NCI-H2107 treated with DMSO at 0.1 percent for 48 hours (cell line): ENCODE data around the gene HIBCH.
"Not testable (repeated sequence)": the region's sequence is repeated elsewhere in the genome, so short reads cannot be mapped to it uniquely, and the experiment has no call there.

Experiments
- DNase-seq: peaks from one replicate; lab custom pipeline; 2025; ENCODE audit not compliant: unreplicated experiment; lab: John Stamatoyannopoulos, UW

HIBCH gene

GRCh38 chr2:190255676-190256075 lies 64.0 kb downstream of the HIBCH start:
- DNase-seq, result no peak

DNA sequence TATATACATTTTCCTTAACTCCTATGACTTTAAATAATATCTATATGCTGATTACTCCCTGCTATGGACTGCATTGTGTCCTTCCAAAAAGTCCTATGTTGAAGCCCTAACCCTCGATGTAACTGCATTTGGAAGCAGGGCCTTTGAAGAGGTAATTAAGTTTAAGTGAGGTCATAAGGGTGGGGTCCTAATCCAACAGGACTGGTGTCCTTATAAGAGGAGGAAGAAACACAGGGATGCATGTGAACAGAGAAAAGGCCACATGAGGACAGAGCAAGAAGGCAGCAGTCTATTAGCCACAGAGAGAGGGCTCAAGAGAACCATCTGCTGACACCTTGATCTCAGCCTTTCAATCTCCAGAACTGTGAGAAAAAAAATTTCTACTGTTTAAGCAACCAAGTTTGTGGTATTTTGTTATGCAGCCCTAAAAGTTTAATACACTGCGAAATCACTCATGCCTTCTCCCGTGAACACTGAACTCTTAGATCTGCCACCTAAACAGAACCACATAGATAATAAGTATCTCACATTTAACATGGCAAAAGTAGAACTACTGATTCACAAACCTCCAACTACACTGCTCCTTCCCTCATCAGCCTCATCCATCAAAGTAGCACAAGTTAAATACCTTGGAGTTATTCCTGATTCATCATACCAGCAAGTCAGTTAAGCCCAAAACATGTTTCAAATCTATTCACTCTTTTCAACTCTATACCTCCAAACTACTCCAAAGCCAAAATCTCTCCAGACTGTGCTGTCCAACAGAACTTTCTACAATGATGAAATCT lies 65.4 kb downstream of the HIBCH start:
- no peak for DNase-seq

DNA sequence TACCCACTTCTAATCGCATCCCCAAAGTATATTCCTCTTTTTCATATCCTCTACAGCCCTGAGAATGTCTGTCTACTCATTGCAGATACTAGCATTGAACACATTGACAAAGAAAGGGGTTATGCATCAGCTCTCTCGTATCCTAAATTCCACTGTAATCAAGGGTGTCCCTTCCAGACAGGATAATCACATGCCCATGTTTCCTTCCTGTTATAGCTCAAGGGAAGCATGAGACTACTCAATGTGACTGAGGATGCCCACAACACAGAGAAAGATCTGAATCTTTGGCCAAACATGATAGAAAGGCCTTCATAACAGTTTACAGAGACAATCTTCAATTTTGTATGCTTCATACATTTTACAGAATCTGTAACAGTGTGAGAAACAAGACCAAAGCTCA lies 69.2 kb downstream of the HIBCH start:
- DNase-seq, result no peak

DNA sequence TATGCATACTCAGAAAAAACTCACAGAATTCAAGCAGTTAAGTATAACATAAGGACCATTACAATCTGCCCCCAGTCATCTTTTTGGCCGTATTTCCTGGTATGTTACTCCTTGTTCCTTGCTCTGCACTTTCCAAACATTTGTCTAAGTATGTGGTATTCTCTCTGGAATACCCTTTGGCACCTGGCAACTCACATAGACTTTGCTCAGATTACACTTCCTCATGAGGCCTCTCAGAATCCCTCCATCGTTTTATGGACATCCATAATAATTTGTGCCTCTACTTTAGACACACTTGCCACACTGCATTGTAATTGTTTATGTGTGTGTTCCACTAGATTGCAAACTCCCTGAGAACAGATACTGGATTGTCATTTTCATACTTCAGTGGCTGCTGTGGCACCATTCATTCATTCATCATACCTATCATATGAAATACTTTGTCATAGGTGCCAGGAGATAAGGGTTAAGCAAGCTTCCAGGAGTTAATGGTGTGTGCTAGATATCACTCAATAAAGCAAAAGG lies 84.0 kb downstream of the HIBCH start:
- DNase-seq, result no peak

DNA sequence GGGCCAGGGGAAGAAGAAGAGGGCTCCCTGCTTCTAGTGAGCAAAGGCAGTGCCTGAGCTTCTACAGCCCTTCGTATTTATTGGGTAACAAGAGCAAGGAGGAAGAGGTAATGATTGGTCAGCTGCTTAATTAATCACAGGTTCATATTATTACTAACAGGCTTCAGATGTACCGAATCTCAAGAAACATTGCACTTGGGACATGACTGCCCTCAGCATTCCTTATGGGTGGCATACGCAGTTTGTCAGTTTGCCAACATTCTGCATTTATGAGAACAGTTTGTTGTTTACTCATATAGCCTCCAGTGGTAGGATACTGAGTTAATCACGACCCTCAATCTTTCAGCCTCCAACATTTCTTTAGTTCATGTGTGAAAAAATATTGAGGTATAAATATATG lies 84.5 kb downstream of the HIBCH start:
- no peak for DNase-seq

GRCh38 chr2:190223989-190224388 lies 95.6 kb downstream of the HIBCH start:
- not testable (repeated sequence) for DNase-seq

DNA sequence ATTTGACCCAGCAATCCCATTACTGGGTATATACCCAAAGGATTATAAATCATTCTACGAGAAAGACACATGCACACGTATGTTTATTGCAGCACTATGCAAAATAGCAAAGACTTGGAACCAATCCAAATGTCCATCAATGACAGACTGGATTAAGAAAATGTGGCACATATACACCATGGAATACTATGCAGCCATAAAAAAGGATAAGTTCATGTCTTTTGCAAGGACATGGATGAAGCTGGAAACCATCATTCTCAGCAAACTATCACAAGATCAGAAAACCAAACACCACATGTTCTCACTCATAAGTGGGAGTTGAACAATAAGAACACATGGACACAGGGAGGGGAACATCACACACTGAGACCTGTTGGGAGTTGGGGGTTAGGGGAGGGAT lies 96.9 kb downstream of the HIBCH start:
- DNase-seq, result not testable (repeated sequence)

DNA sequence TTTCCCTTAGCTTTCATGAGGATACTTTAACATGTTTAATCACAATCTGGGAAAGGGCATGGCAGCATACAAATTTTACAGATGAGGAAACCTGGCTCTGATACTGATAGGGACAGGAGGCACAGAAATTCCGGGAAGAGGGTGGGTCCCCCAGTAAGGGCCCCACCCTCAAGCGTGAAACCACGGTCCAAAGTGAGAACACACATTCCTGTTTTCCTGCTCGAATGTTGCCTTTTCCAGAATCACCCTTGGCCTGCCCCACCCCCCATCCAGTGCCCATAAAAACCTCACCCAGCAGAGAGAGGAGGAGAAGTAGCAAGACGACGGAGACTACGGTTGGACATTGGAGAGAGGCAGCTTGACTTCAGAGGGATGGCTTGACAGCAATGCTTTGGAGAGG lies 98.2 kb downstream of the HIBCH start:
- DNase-seq, result no peak

DNA sequence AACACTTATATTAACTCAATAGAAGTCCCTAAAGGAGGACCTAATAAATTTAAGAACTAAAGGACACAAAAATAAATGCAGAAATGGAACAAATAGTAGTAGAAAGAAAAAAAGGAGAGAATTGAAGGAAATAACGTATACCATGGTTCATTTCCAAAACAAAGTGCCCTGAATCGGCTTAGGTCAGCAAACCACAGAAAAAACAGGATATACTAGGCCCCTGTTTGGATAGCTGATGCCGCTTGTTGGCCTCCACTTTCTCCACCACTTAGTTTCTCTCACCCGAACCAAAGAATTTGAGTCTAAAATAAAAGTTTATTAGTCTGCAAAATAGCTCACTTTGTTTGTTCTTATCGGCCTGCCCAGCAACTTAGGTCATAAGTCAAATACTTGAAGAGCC lies 100.4 kb downstream of the HIBCH start:
- DNase-seq, result no peak

DNA sequence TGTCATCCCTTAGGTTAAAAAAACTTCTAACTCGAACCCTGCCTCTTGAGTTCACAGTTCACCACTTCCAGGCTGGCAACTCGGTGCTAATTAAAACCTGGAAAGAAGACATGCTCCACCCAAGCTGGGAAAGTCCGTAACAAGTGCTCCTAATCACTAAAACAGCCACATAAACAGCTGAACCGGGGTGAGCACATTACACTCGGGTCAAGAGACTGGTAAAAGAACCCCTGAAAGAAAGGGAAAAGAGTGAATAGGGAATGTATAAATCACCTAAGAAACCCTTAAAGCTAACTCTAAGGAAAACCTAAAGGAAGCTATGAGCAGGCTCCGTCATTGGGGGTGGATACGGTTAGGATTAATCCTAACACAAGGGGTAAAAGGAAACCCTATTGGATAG lies 102.0 kb downstream of the HIBCH start:
- DNase-seq, result no peak

GRCh38 chr2:190216829-190217228 lies 102.8 kb downstream of the HIBCH start:
- peak; percentile 17 for DNase-seq

- no peak for DNase-seq
Observed at GRCh38 chr2:190215620-190216019, 104.0 kb downstream of the HIBCH start.

- no peak for DNase-seq
Observed at GRCh38 chr2:190214426-190215194, 105.0 kb downstream of the HIBCH start.

DNA sequence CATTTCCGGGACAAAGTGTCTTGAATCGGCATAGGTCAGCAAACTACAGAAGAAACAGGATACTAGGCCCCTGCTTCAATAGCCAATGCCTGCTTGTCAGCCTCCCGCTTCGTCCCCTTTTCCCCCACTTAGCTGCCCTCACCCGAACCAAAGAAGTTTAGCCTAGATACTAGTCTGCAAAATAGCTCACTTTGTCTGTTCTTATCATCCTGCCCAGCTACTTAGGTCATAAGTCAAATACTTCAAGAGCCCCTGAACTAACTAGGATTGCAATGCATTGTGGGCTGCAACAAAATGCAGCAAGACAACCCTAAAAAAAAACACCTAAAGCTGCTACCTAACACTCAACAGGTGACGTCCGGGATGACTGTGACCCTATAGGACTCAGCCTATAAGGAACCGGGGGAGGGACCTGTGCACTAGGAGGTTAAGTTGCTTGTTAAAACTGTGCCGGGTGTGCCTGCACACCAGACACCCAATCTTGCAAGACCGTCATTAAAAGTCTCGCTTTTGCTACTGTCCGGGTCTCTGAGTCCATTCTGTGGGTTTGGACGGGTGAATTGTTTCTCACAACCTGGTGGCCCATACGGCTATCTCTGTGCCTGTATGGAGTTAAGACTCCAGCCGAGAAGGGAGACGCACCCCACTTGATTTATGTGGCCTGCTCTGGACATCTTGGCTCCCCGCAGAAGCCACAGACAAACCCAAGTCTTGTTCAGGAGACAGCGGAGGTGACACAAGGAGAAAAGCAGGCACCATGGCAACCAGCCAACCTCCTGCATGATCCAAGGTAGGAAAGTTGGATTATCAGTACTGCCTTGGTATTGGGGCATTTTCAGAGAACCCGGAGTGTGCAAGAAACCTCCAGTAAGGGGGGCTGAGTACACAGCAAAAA lies 105.9 kb downstream of the HIBCH start:
- no peak for DNase-seq

DNA sequence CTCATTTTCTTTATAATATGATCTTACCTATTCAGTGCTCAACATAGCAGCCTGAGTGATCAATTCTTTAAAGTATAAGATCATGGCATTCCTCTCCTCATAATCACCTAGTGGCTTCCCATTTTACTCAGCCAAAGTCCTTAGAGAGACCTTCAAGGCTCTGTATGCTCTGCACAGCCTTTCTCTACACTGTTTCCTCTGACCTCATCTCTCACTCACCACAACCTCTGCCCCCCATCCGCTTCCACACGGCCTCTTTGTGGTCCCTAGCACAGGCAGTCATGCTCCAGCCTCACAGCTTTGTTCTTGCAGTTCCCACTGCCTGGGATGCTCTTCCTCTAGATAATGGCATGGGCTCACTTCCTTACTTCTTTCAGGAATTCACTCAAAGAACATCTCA lies 109.2 kb downstream of the HIBCH start:
- no peak for DNase-seq

GRCh38 chr2:190209559-190209958 lies 110.1 kb downstream of the HIBCH start:
- no peak for DNase-seq

DNA sequence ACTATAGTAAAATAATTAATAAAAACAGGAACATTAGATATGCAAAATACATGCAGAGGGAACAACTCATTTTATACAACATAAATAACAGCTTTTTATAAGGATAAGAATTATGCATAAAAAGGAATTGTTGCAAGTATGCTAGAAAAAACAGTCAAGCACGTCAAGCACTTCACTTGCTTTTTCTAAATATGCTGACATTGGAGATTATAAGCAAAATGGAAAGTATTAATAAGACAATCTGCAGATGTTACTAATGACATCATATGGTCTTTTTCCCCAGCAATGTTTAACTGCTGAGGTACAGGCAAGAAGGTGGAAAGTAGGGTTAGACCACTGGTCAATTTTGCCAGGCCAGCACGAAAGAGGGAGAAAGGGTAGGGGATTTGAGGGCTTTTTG lies 111.7 kb downstream of the HIBCH start:
- no peak for DNase-seq

DNA sequence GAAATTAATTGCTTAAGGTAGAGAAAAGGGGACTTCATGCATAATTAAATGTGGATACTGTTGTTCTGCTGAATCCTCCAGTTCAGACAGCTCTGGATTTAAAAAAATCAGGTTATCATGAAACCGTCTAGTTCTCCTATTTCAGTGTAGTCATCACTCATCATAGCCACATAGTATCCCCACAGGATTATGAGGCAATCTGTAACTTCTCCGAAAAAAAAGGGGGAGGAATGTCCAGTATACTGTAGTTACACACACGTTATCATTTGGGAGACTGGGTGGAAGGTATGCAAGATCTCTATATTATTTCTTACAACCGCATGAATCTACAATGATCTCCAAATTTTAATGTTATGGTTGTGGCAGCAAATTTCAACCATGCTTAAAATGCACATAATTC lies 114.0 kb downstream of the HIBCH start:
- no peak for DNase-seq

DNA sequence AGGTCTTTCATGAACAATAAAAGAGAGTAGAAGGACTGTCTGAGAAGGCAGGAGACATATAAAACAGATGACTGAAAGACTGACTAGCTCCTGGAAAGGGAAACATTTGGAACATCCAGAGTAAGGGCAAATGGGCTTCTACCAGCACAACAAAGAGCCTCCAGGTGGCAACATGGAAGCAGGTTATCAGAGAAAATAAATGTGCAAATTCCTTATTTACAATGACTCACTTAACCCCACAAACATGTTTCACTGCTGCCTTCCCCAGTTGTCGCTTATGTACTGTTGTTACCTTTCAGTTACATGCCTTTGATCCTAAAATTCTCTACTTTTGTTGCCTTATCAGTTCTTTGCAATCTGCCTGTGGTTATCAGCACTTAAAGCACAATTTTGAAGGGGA lies 117.0 kb downstream of the HIBCH start:
- DNase-seq, result no peak

GRCh38 chr2:190202018-190202417 lies 117.6 kb downstream of the HIBCH start:
- no peak for DNase-seq

DNA sequence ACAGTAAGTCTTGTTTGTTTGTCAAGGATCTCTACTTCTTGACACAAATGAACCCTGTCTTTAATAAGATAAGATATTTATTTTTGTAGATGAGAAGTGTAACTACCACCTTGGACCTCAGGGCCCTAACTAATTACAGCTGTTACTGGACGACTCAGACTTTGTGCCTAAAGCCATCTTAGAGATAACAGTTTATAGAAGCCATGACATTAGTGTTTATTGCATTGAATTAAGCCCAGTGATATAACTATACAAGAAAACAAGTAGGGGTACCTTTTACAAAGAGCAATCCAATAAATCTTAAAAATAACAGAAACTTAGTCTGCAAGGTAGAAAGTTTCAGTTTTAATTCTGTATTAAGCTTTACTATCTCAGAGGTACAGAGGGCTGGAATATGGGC lies 119.0 kb downstream of the HIBCH start:
- DNase-seq, result no peak
